H9 (cell line): ENCODE results near the gene PUM2. TPM values are rescaled to one million over a fixed set of nuclear protein-coding genes. Genes with fewer than 3 reads are reported as not detected.

Source experiments
- DNase-seq: peaks from one replicate; pipeline ENCODE4 v3.0.0-alpha.2; 2017
- H2AFZ ChIP-seq: one replicate; pipeline ENCODE4 v1.6.1; 2013; ENCODE audit warnings: mild to moderate bottlenecking, low read length, control low read depth, moderate library complexity
- H2AK5ac ChIP-seq: 2 replicates; pipeline ENCODE4 v1.6.1; 2013; ENCODE audit warnings: low read length, control low read depth, mixed read lengths; ENCODE audit not compliant: insufficient read length
- H2BK120ac ChIP-seq: one replicate; pipeline ENCODE4 v1.6.1; 2013; ENCODE audit warnings: low read depth, mild to moderate bottlenecking, low read length, control low read depth, inconsistent platforms; ENCODE audit not compliant: poor library complexity, severe bottlenecking
- H2BK12ac ChIP-seq: 2 replicates; pipeline ENCODE4 v1.6.1; 2013; ENCODE audit warnings: low read length, control low read depth, mixed read lengths, low read depth; ENCODE audit not compliant: insufficient read length
- H2BK15ac ChIP-seq: 2 replicates; pipeline ENCODE4 v1.6.1; 2013; ENCODE audit warnings: low read depth, low read length, control low read depth
- H2BK20ac ChIP-seq: one replicate; pipeline ENCODE4 v1.6.1; 2013; ENCODE audit warnings: low read depth, mild to moderate bottlenecking, low read length, control low read depth, inconsistent platforms; ENCODE audit not compliant: poor library complexity, severe bottlenecking
- H2BK5ac ChIP-seq: 2 replicates; pipeline ENCODE4 v1.6.1; 2013; ENCODE audit warnings: low read length, control low read depth, mixed read lengths; ENCODE audit not compliant: insufficient read length
- H3K14ac ChIP-seq: 2 replicates; pipeline ENCODE4 v1.6.1; 2013; ENCODE audit warnings: low read length, control low read depth; ENCODE audit not compliant: insufficient read depth
- H3K18ac ChIP-seq: 2 replicates; pipeline ENCODE4 v1.6.1; 2013; ENCODE audit warnings: low read depth, mild to moderate bottlenecking, mixed read lengths, low read length, control low read depth; ENCODE audit not compliant: insufficient read length
- H3K23ac ChIP-seq: 2 replicates; pipeline ENCODE4 v1.6.1; 2013; ENCODE audit warnings: low read length, control low read depth, mixed read lengths, low read depth; ENCODE audit not compliant: insufficient read length
- H3K23me2 ChIP-seq: 2 replicates; pipeline ENCODE4 v1.6.1; 2013; ENCODE audit warnings: low read depth, mild to moderate bottlenecking, mixed read lengths, low read length, control low read depth; ENCODE audit not compliant: insufficient read length, poor library complexity, severe bottlenecking
- H3K27ac ChIP-seq: 2 replicates; pipeline ENCODE4 v1.5.1; 2013; ENCODE audit warnings: low read length, control low read depth, mixed read lengths, low read depth; ENCODE audit not compliant: insufficient read length
- H3K27me3 ChIP-seq: 2 replicates; pipeline ENCODE4 v1.6.1; 2013; ENCODE audit warnings: low read length, control low read depth, inconsistent platforms; ENCODE audit not compliant: insufficient read depth
- H3K4ac ChIP-seq: 2 replicates; pipeline ENCODE4 v1.6.1; 2013; ENCODE audit warnings: low read depth, mild to moderate bottlenecking, control low read depth, inconsistent platforms, low read length, moderate library complexity
- H3K4me1 ChIP-seq: 2 replicates; pipeline ENCODE4 v1.6.1; 2013; ENCODE audit warnings: low read length, control low read depth, inconsistent platforms; ENCODE audit not compliant: insufficient read depth
- H3K4me2 ChIP-seq: 2 replicates; pipeline ENCODE4 v1.6.1; 2013; ENCODE audit warnings: low read length, control low read depth, mixed read lengths; ENCODE audit not compliant: insufficient read length, insufficient read depth
- H3K56ac ChIP-seq: 2 replicates; pipeline ENCODE4 v1.6.1; 2013; ENCODE audit warnings: low read depth, mild to moderate bottlenecking, mixed read lengths, low read length, control low read depth; ENCODE audit not compliant: insufficient read length
- H3K79me1 ChIP-seq: 2 replicates; pipeline ENCODE4 v1.6.1; 2013; ENCODE audit warnings: low read depth, mild to moderate bottlenecking, moderate library complexity, low read length, control low read depth, inconsistent platforms; ENCODE audit not compliant: insufficient read depth, poor library complexity, severe bottlenecking
- H3K79me2 ChIP-seq: 2 replicates; pipeline ENCODE4 v1.6.1; 2013; ENCODE audit warnings: low read length, control low read depth, inconsistent platforms; ENCODE audit not compliant: insufficient read depth
- H3K9ac ChIP-seq: 2 replicates; pipeline ENCODE4 v1.6.1; 2013; ENCODE audit warnings: low read length, control low read depth, mixed read lengths; ENCODE audit not compliant: insufficient read length; ENCODE audit errors: extremely low read depth
- H3K9me3 ChIP-seq: one replicate; pipeline ENCODE4 v1.6.1; 2013; ENCODE audit warnings: low read depth, low read length, inconsistent platforms; ENCODE audit not compliant: control insufficient read depth
- H3T11ph ChIP-seq: one replicate; pipeline ENCODE4 v1.6.1; 2013; ENCODE audit warnings: mild to moderate bottlenecking, low read length, control low read depth, inconsistent platforms
- H4K20me1 ChIP-seq: one replicate; pipeline ENCODE4 v1.6.1; 2013; ENCODE audit not compliant: control insufficient read depth, insufficient read length, insufficient read depth
- H4K5ac ChIP-seq: 2 replicates; pipeline ENCODE4 v1.6.1; 2013; ENCODE audit warnings: low read depth, mild to moderate bottlenecking, mixed read lengths, low read length, control low read depth; ENCODE audit not compliant: insufficient read length
- H4K8ac ChIP-seq: replicated peaks from 2 replicates; pipeline ENCODE4 v1.6.1; 2013; ENCODE audit warnings: low read length, control low read depth, mixed read lengths, low read depth; ENCODE audit not compliant: insufficient read length
- H4K91ac ChIP-seq: 2 replicates; pipeline ENCODE4 v1.6.1; 2013; ENCODE audit warnings: low read depth, mild to moderate bottlenecking, moderate library complexity, mixed read lengths, low read length, control low read depth; ENCODE audit not compliant: insufficient read length
- H3K27ac Mint-ChIP-seq, 3 experiments: 2 replicates in 2 of 3; 3 replicates in 1 of 3; pipeline ENCODE4 v1.8.0; 2020 to 2021; ENCODE audit warnings: mixed read lengths in 3 of 3, mild to moderate bottlenecking in 1 of 3, moderate library complexity in 1 of 3
- H3K27me3 Mint-ChIP-seq: 2 replicates; pipeline ENCODE4 v1.8.0; 2021; ENCODE audit warnings: low read depth, mild to moderate bottlenecking, moderate library complexity, mixed read lengths
- H3K36me3 Mint-ChIP-seq, 3 experiments: 2 replicates in 2 of 3; 3 replicates in 1 of 3; pipeline ENCODE4 v1.8.0; 2020 to 2021; ENCODE audit warnings: low read depth in 3 of 3, mixed read lengths in 3 of 3; ENCODE audit not compliant: insufficient read depth in 1 of 3
- H3K4me1 Mint-ChIP-seq, 2 experiments: 2 replicates each; pipeline ENCODE4 v1.8.0; 2020; ENCODE audit warnings: mixed read lengths in 2 of 2
- H3K4me3 Mint-ChIP-seq, 2 experiments: 2 replicates in 1 of 2; 3 replicates in 1 of 2; pipeline ENCODE4 v1.8.0; 2020 to 2021; ENCODE audit warnings: mild to moderate bottlenecking in 2 of 2, mixed read lengths in 2 of 2, moderate library complexity in 1 of 2
- H3K9me3 Mint-ChIP-seq, 2 experiments: 2 replicates in 1 of 2; 3 replicates in 1 of 2; pipeline ENCODE4 v1.8.0; 2020; ENCODE audit warnings: mild to moderate bottlenecking in 2 of 2, mixed read lengths in 2 of 2, moderate library complexity in 1 of 2
- WGBS: extraction: QIAGEN DNeasy Blood & Tissue Kit; methylation state at CpG from one replicate; pipeline ENCODE4 v1.1.7; 2013; ENCODE audit warnings: missing lambda C conversion rate, low lambda C conversion rate, mixed read lengths; ENCODE audit not compliant: insufficient read length; ENCODE audit errors: extremely low coverage; 5-methylcytosine and 5-hydroxymethylcytosine counted together
- total RNA-seq: library from RNA; stranded (reverse); gene quantifications from 2 replicates; pipeline ENCODE4 v1.2.1, GENCODE V29; 2021
- TF ChIP-seq, protein P1 (sequence below): fragments of 200-600 bp; sonication (generic); conservative IDR thresholded peaks from 3 replicates; pipeline ENCODE4 v1.8.0; 2021; ENCODE audit warnings: antibody characterized with exemption, mild to moderate bottlenecking

The PUM2 gene
- total RNA-seq, 1 experiment from 2014 or later, result 96.6 TPM

DNA sequence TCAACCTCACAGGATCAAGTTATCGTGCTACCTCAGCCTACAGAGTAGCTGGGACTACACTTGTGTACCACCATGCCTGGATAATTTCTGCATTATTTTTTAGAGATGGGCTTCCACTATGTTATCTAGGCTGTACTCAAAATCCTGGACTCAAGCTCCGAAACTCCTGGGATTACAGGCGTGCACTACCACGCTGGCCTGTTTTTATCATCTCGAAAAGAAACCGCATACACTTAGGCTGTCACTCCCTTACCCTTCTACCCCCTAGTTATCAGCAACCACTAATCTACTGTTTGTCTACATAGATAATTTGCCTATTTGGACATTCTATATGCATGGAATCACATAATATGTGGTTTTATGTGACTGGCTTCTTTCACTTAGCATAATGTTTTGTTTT is 8.5 kb upstream of the PUM2 start:
- H3K56ac ChIP-seq, result no peak overlapping the region
- H3K79me1 ChIP-seq, result no peaks in the 10 kb centered on the region
- H3K9me3 Mint-ChIP-seq, result no peaks in the 10 kb centered on the region
- H3K23me2 ChIP-seq, result no peaks in the 10 kb centered on the region
- no peak overlapping the region for H2AK5ac ChIP-seq
- H3K36me3 Mint-ChIP-seq, result no peaks in the 10 kb centered on the region
- H3K9me3 ChIP-seq, result no peaks in the 10 kb centered on the region
- H3K9ac ChIP-seq, result no peak overlapping the region
- no peak overlapping the region for H4K5ac ChIP-seq
- no peak overlapping the region for H2AFZ ChIP-seq
- H4K20me1 ChIP-seq, result no peaks in the 10 kb centered on the region
- TF ChIP-seq, protein P1, sequence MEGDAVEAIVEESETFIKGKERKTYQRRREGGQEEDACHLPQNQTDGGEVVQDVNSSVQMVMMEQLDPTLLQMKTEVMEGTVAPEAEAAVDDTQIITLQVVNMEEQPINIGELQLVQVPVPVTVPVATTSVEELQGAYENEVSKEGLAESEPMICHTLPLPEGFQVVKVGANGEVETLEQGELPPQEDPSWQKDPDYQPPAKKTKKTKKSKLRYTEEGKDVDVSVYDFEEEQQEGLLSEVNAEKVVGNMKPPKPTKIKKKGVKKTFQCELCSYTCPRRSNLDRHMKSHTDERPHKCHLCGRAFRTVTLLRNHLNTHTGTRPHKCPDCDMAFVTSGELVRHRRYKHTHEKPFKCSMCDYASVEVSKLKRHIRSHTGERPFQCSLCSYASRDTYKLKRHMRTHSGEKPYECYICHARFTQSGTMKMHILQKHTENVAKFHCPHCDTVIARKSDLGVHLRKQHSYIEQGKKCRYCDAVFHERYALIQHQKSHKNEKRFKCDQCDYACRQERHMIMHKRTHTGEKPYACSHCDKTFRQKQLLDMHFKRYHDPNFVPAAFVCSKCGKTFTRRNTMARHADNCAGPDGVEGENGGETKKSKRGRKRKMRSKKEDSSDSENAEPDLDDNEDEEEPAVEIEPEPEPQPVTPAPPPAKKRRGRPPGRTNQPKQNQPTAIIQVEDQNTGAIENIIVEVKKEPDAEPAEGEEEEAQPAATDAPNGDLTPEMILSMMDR, result no peak
- H4K8ac ChIP-seq, result no peak overlapping the region
- no peak overlapping the region for H2BK15ac ChIP-seq
- H3K4ac ChIP-seq, result no peak overlapping the region
- H2BK5ac ChIP-seq, result no peak overlapping the region
- H3K27me3 ChIP-seq, result no peaks in the 10 kb centered on the region
- H3K27ac Mint-ChIP-seq, result no peak overlapping the region
- no peak overlapping the region for H3K23ac ChIP-seq
- no peak overlapping the region for H2BK12ac ChIP-seq
- H3K27me3 Mint-ChIP-seq, result no peaks in the 10 kb centered on the region
- no peaks in the 10 kb centered on the region for H3K4me1 ChIP-seq
- H2BK20ac ChIP-seq, result no peak overlapping the region
- no peak overlapping the region for H3K14ac ChIP-seq
- no peaks in the 10 kb centered on the region for H3K79me2 ChIP-seq
- H3K4me2 ChIP-seq, result no peak overlapping the region
- no peak overlapping the region for H2BK120ac ChIP-seq
- no peak overlapping the region for H4K91ac ChIP-seq
- no CpG with 5 or more reads among the region's 6 CpGs for WGBS
- H3K4me1 Mint-ChIP-seq, result peaks cover 0 to 2% of the 10 kb centered on the region in 2 experiments; a peak in 2 of 4 replicates
- no peak overlapping the region for H3T11ph ChIP-seq
- no peak overlapping the region for H3K4me3 Mint-ChIP-seq
- H3K27ac ChIP-seq, result no peak overlapping the region
- no peak overlapping the region for H3K18ac ChIP-seq
- no peak for DNase-seq
